Choroid plexus epithelial cell (primary cell): ENCODE measurements around the gene NEURL4.
A peak's percentile ranks its signal among the peaks of the same experiment; 100 is the strongest.

Experiments used
- DNase-seq: peaks from one replicate; pipeline ENCODE4 v3.0.0-alpha.2; 2010; ENCODE audit warnings: low read depth
- H3K4me3 ChIP-seq: 2 replicates; pipeline ENCODE4 v1.5.1; 2011; ENCODE audit warnings: low read depth, mild to moderate bottlenecking, control low read depth, low read length, moderate library complexity
- CTCF ChIP-seq: conservative IDR thresholded peaks from 2 replicates; pipeline ENCODE4 v1.5.1; 2011; ENCODE audit warnings: low read depth, mild to moderate bottlenecking, control low read depth, inconsistent platforms, low read length, moderate library complexity

NEURL4 gene

GRCh38 chr17:7295230-7296180 is 33.6 kb downstream of the NEURL4 start:
- DNase-seq, result no peak
- no peak overlapping the region for H3K4me3 ChIP-seq
- no peak for TF ChIP-seq CTCF

DNA sequence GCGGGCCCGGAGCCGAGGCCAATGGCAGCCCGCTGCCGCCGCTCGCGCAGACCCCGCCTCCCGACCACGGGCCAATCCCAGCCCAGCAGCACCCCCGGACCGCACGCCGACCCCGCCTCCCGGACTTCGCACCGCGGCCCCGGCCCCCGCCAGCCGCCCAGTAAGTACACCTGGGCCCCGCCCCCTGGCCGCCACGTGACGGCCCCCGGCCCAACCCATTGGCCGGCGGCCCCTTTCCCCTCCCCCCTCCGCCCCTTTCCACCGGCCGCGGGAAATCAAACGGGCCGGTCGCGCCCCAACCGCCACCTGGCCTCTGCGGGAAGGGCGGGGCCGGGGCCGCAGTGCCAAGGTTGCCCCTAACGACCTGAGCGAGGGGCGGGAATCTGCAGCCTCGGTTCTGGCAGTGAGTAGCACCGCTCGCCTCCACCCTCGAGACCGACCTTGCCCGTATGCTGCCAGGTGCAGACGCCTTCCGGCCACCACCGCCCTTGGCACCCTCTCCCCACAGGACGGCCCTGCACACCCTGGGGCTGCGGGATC is 34.5 kb downstream of the NEURL4 start, which contains the start of gene YBX2:
Gene YBX2, minus strand, starts transcription at position 26 of the 540 bp plus-strand sequence. CDS start 139 bp downstream, outside the sequence.
- DNase-seq, result peak; percentile 19
- no peak for TF ChIP-seq CTCF
- H3K4me3 ChIP-seq, result peak within 1 kb of the TSS; percentile 14

DNA sequence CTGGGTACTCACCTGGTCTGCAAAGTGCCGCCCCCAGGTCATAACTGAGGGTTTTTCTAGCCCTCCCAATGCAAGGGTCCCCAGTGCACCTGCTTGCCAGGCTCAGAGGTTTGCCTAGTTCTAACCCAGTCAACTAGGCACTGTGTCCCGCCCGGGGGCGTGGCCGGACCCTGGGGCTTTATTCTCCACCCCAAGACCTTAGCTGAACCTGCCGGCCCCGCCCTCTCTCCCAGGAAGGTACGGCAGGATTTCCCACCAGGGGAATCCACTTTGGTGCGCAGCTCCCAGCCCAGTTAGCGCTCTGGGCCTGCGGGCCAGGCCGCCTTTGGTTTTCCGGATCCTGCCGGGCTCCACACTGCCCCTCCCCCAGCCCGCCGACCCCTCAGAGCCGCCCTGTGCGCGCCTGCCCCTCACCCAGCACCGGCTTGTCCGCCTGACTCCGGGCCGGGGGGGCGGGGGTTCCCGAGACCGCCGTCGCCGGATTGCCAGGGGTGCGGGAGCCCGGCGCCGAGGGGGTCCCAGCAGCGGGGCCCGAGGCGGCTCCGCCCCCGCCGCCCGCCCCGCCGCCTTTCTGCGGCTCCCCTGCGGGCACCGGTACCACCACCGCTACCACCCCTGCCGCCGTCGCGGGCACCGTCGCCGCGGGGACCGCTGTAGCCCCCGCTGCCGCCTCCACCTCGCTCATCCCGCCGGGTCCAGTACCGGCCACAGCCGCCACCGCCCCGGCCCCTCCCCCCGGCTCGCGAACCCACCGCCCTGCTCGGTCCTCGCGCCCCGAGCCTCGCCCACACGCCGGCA is 35.1 kb downstream of the NEURL4 start:
- no peak overlapping the region for H3K4me3 ChIP-seq

GRCh38 chr17:7293159-7293558 is 36.0 kb downstream of the NEURL4 start:
- no peak for DNase-seq
- no peak overlapping the region for H3K4me3 ChIP-seq
- TF ChIP-seq CTCF, result no peak

More for the DNA sequence above, 35.1 kb downstream of the NEURL4 start:
- TF ChIP-seq CTCF, result no peak
- no peak for DNase-seq

DNA sequence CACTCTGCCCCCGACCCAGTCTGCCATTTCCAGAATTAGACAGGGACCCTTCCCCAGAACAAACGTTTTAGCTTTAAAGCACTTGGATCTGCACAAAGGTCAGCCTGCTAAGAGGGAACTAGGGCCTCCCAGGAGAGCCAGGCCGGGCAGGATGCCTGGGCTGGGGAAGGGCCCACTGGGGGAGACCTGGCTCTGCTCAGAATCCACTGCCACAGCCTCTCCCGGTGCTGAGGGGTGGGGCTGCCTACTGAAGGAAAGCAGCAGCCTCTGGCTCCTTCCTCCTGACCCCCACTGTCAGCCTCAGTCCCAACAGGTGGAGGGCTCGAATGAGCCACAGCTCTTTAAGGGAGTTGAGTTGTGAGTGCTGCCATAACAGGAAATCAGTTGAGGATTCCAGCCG is 36.4 kb downstream of the NEURL4 start:
- TF ChIP-seq CTCF, result no peak
- no peak overlapping the region for H3K4me3 ChIP-seq
- no peak for DNase-seq

GRCh38 chr17:7292194-7292593 is 36.9 kb downstream of the NEURL4 start:
- no peak for DNase-seq
- TF ChIP-seq CTCF, result no peak

More at GRCh38 chr17:7292194-7292593, 36.9 kb downstream of the NEURL4 start:
- H3K4me3 ChIP-seq, result no peak overlapping the region
